Thyroid gland (tissue), 4 donors: ENCODE results near the gene ZNF804B. TPM values are rescaled to one million over a fixed set of nuclear protein-coding genes. Genes with fewer than 3 reads are reported as not detected.

Source experiments
- DNase-seq, 2 donors: peaks; one replicate each; pipeline ENCODE4 v3.0.0-alpha.2; 2019
- H3K27ac ChIP-seq, 3 donors: fragments of 200-600 bp; sonication (generic); 1 replicate in 2 of 3; 2 replicates in 1 of 3; pipeline ENCODE4 v1.5.1; 2016 to 2019; ENCODE audit warnings: mild to moderate bottlenecking in 1 of 3, moderate library complexity in 1 of 3
- H3K27me3 ChIP-seq: fragments of 200-600 bp; sonication (generic); one replicate; pipeline ENCODE4 v1.5.1; 2019
- H3K36me3 ChIP-seq, 2 donors: fragments of 200-600 bp; sonication (generic); one replicate each; pipeline ENCODE4 v1.5.1; 2016 to 2019
- H3K4me1 ChIP-seq, 2 donors: fragments of 200-600 bp; sonication (generic); one replicate each; pipeline ENCODE4 v1.5.1; 2017 to 2019
- H3K4me3 ChIP-seq, 3 donors: fragments of 200-600 bp; sonication (generic); replicated peaks in 1 of 3; 1 replicate in 2 of 3; 2 replicates in 1 of 3; pipeline ENCODE4 v1.5.1; 2016; ENCODE audit warnings: mild to moderate bottlenecking in 1 of 3
- H3K9me3 ChIP-seq: fragments of 200-600 bp; sonication (generic); one replicate; pipeline ENCODE4 v1.5.1; 2017
- POLR2A ChIP-seq, 2 donors: fragments of 450-650 bp; IDR thresholded peaks; one replicate each; pipeline ENCODE4 v1.6.1; 2017; ENCODE audit warnings: antibody characterized with exemption in 2 of 2, mild to moderate bottlenecking in 2 of 2, moderate library complexity in 1 of 2
- WGBS, 2 donors: methylation state at CpG; one replicate each; pipeline ENCODE4 v1.1.5; 2017; 5-methylcytosine and 5-hydroxymethylcytosine counted together
- intact Hi-C: fragments of 100-400 bp; cut with DNase I; formaldehyde crosslinking; loops from one replicate; pipeline ENCODE4 v1.15.1; 2023
- total RNA-seq, 4 donors: library from RNA; depleted of rRNA; stranded (reverse); fragments of >200 nt; gene quantifications; one replicate each; pipeline ENCODE4 v1.2.3, GENCODE V29; 2016
- TF ChIP-seq, protein P1 (sequence below), 6 experiments: fragments of 200-600 bp in 3 of 6; fragments of 450-650 bp in 3 of 6; sonication (generic) in 3 of 6; IDR thresholded peaks; one replicate each; pipeline ENCODE4 v1.5.1; 2016 to 2019; ENCODE audit warnings: antibody characterized with exemption in 6 of 6, mild to moderate bottlenecking in 2 of 6, inconsistent platforms in 1 of 6, moderate library complexity in 1 of 6

Gene ZNF804B
- total RNA-seq, 4 donors from 2014 or later: 18.3 to 49.1 (median 29.7) TPM

DNA sequence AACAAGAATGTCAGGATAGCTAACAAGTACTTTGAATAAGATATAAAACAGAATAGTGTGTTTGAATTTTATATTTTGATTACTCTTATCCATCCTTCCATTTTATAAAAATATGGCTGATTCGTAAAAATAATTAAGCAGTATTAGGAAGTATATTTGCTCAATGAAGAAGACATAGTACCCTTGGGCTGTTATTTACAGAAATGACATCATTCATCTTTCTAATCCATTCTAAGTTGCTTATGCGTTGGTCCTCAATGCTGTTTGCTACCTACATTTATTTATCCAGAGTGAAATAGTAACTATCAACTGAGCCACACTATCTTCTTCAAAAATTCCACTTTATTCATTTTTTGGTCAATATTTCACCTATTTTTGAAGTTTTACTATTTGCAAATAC is 2.1 kb upstream of the ZNF804B start:
- DNase-seq: no peak
- Histone ChIP-seq H3K27ac (peak overlapping the region; percentile 14 to 88 (median 81)), H3K4me1 (peaks cover 0 to 9% of the 10 kb centered on the region in 2 donors), H3K9me3 (no peaks in the 10 kb centered on the region), H3K27me3 (no peaks in the 10 kb centered on the region), H3K36me3 (no peaks in the 10 kb centered on the region), H3K4me3 (peak overlapping the region in 1 of 3 donors; percentile 17)
- intact Hi-C loops: no loop called here
- TF ChIP-seq, protein P1, sequence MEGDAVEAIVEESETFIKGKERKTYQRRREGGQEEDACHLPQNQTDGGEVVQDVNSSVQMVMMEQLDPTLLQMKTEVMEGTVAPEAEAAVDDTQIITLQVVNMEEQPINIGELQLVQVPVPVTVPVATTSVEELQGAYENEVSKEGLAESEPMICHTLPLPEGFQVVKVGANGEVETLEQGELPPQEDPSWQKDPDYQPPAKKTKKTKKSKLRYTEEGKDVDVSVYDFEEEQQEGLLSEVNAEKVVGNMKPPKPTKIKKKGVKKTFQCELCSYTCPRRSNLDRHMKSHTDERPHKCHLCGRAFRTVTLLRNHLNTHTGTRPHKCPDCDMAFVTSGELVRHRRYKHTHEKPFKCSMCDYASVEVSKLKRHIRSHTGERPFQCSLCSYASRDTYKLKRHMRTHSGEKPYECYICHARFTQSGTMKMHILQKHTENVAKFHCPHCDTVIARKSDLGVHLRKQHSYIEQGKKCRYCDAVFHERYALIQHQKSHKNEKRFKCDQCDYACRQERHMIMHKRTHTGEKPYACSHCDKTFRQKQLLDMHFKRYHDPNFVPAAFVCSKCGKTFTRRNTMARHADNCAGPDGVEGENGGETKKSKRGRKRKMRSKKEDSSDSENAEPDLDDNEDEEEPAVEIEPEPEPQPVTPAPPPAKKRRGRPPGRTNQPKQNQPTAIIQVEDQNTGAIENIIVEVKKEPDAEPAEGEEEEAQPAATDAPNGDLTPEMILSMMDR (IDR thresholded peaks at IDR 0.05): no peak
- TF ChIP-seq POLR2A (IDR thresholded peaks at IDR 0.05): no peak
- WGBS, 2 donors: 82 to 97% methylated on average over 2 of the region's 2 CpGs

- intact Hi-C loops: no loop called here
- 5 to 6% methylated on average over 28 to 33 of the region's 33 CpGs for WGBS, 2 donors
- H3K27me3 ChIP-seq: no peaks in the 10 kb centered on the region
Observed at GRCh38 chr7:88758381-88759229, 895 bp upstream of the ZNF804B start.

GRCh38 chr7:88760136-88760515 is 626 bp downstream of the ZNF804B start:
- Histone ChIP-seq H3K4me1 (peaks cover 0 to 4% of the 10 kb centered on the region in 2 donors), H3K36me3 (no peaks in the 10 kb centered on the region), H3K27me3 (no peaks in the 10 kb centered on the region), H3K9me3 (no peaks in the 10 kb centered on the region), H3K27ac (peak overlapping the region in 2 of 3 donors; percentile 81 to 88), H3K4me3 (peak overlapping the region; percentile 8 to 53 (median 35))
- TF ChIP-seq, protein P1 (IDR thresholded peaks at IDR 0.05): no peak
- TF ChIP-seq POLR2A (IDR thresholded peaks at IDR 0.05): no peak
- intact Hi-C loops: no loop called here
- WGBS, 2 donors: 11 to 21% methylated on average over 6 of the region's 6 CpGs
- no peak for DNase-seq

More at GRCh38 chr7:88758381-88759229, 895 bp upstream of the ZNF804B start:
- Histone ChIP-seq H3K27ac (peak overlapping the region; percentile 34 to 88 (median 81)), H3K36me3 (no peaks in the 10 kb centered on the region), H3K4me3 (peak overlapping the region; percentile 8 to 53 (median 35)), H3K9me3 (no peaks in the 10 kb centered on the region), H3K4me1 (peaks cover 0 to 9% of the 10 kb centered on the region in 2 donors)
- TF ChIP-seq, protein P1 (IDR thresholded peaks at IDR 0.05): no peak
- no peak for TF ChIP-seq POLR2A (IDR thresholded peaks at IDR 0.05)
- peak; percentile 75 to 78 for DNase-seq

DNA sequence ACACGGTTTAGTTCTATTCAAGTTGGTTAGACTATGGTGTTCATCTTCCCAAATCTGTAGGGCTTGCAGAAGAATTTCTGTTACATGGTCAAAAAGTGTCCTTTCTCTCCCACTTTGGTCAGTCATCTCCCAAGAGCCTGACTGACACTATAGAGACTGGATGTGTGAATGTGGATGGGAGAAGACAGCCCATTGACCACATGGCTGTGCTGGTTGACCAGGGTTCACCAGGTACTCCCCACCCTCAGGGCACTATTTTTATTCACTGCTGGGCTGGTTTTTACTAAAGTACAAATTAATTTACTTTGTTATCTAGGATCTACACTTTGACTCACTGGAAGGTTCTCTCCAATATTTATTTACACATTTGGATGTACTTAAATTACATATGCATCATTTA is 2.3 kb downstream of the ZNF804B start:
- peak overlapping the region in 1 of 3 donors; percentile 25 for H3K4me3 ChIP-seq

More for the DNA sequence above, 2.3 kb downstream of the ZNF804B start:
- H3K4me1 ChIP-seq: no peaks in the 10 kb centered on the region
- intact Hi-C loops: no loop called here
- TF ChIP-seq POLR2A (IDR thresholded peaks at IDR 0.05): no peak
- TF ChIP-seq, protein P1 (IDR thresholded peaks at IDR 0.05): peak in 1 of 6 experiments; percentile 29
- DNase-seq: peak; percentile 14 to 17
- no peaks in the 10 kb centered on the region for H3K27me3 ChIP-seq
- H3K27ac ChIP-seq: no peak overlapping the region
- H3K9me3 ChIP-seq: no peaks in the 10 kb centered on the region
- H3K36me3 ChIP-seq: no peaks in the 10 kb centered on the region
- 64 to 71% methylated on average over 1 of the region's 1 CpG for WGBS, 2 donors
